KMS-11 (cell line): Measurements from ENCODE around the gene OSM.

Source experiments
- H2AFZ ChIP-seq: fragments of 200-600 bp; sonication (generic); 2 replicates; pipeline ENCODE4 v1.6.1; 2016; ENCODE audit warnings: antibody characterized with exemption, mixed run types, low read depth
- H3K27ac ChIP-seq: fragments of 200-600 bp; sonication (generic); 2 replicates; pipeline ENCODE4 v1.6.1; 2016; ENCODE audit warnings: mild to moderate bottlenecking, mixed run types
- H3K27me3 ChIP-seq: fragments of 200-600 bp; sonication (generic); 2 replicates; pipeline ENCODE4 v1.6.1; 2017; ENCODE audit warnings: mild to moderate bottlenecking, low read depth, mixed run types, moderate library complexity; ENCODE audit not compliant: insufficient read depth
- H3K36me3 ChIP-seq: fragments of 200-600 bp; sonication (generic); 2 replicates; pipeline ENCODE4 v1.6.1; 2017; ENCODE audit warnings: mild to moderate bottlenecking, mixed run types; ENCODE audit not compliant: insufficient read depth
- H3K4me1 ChIP-seq: fragments of 200-600 bp; sonication (generic); 2 replicates; pipeline ENCODE4 v1.6.1; 2016; ENCODE audit warnings: mild to moderate bottlenecking, low read depth, mixed run types; ENCODE audit not compliant: poor library complexity, severe bottlenecking
- H3K4me2 ChIP-seq: fragments of 200-600 bp; sonication (generic); 2 replicates; pipeline ENCODE4 v1.7.0; 2016; ENCODE audit warnings: mild to moderate bottlenecking, mixed run types
- H3K4me3 ChIP-seq: fragments of 200-600 bp; sonication (generic); IDR thresholded peaks from 2 replicates; pipeline ENCODE4 v1.6.1; 2017; ENCODE audit warnings: low read depth, low read length, mixed read lengths; ENCODE audit not compliant: insufficient read depth
- H3K79me2 ChIP-seq: fragments of 200-600 bp; sonication (generic); 2 replicates; pipeline ENCODE4 v1.6.1; 2016; ENCODE audit warnings: low read depth, mixed run types; ENCODE audit not compliant: insufficient read depth
- H3K9ac ChIP-seq: fragments of 200-600 bp; sonication (generic); 2 replicates; pipeline ENCODE4 v1.6.1; 2016; ENCODE audit warnings: mild to moderate bottlenecking, mixed run types
- H4K20me1 ChIP-seq: fragments of 200-600 bp; sonication (generic); 2 replicates; pipeline ENCODE4 v1.6.1; 2016; ENCODE audit warnings: mild to moderate bottlenecking, mixed run types; ENCODE audit not compliant: insufficient read depth
- CTCF ChIP-seq: fragments of 200-600 bp; sonication (generic); conservative IDR thresholded peaks from 2 replicates; pipeline ENCODE4 v1.6.1; 2017; ENCODE audit warnings: low read depth, mild to moderate bottlenecking, antibody characterized with exemption, low read length, moderate library complexity, mixed read lengths

The OSM gene

GRCh38 chr22:30272781-30273601 is 6.3 kb upstream of the OSM start:
- H3K36me3 ChIP-seq = no peaks in the 10 kb centered on the region
- no peaks in the 10 kb centered on the region for H4K20me1 ChIP-seq
- no peak overlapping the region for H2AFZ ChIP-seq
- peaks cover under 1% of the 10 kb centered on the region for H3K4me1 ChIP-seq
- H3K79me2 ChIP-seq = no peaks in the 10 kb centered on the region
- no peak for TF ChIP-seq CTCF
- H3K27me3 ChIP-seq = peaks cover 11% of the 10 kb centered on the region; the same call in 1 of the 2 replicates
- H3K9ac ChIP-seq = no peak overlapping the region
- H3K4me2 ChIP-seq = no peak overlapping the region
- H3K27ac ChIP-seq = no peak overlapping the region
- H3K4me3 ChIP-seq = no peak overlapping the region

GRCh38 chr22:30270832-30271231 is 4.2 kb upstream of the OSM start:
- H3K27ac ChIP-seq = no peak overlapping the region
- no peak overlapping the region for H2AFZ ChIP-seq
- H4K20me1 ChIP-seq = no peaks in the 10 kb centered on the region
- H3K79me2 ChIP-seq = peaks cover under 1% of the 10 kb centered on the region; the same call in 1 of the 2 replicates
- no peak overlapping the region for H3K4me3 ChIP-seq
- no peaks in the 10 kb centered on the region for H3K36me3 ChIP-seq
- H3K9ac ChIP-seq = no peak overlapping the region
- TF ChIP-seq CTCF = no peak
- H3K4me2 ChIP-seq = no peak overlapping the region
- peaks cover 3% of the 10 kb centered on the region; the same call in 1 of the 2 replicates for H3K27me3 ChIP-seq
- H3K4me1 ChIP-seq = peaks cover 8% of the 10 kb centered on the region

GRCh38 chr22:30268331-30268730 is 1.7 kb upstream of the OSM start:
- H4K20me1 ChIP-seq = no peaks in the 10 kb centered on the region
- H3K9ac ChIP-seq = no peak overlapping the region
- H2AFZ ChIP-seq = no peak overlapping the region
- H3K27me3 ChIP-seq = no peaks in the 10 kb centered on the region
- no peak for TF ChIP-seq CTCF
- no peak overlapping the region for H3K27ac ChIP-seq
- peaks cover 7% of the 10 kb centered on the region; the same call in 1 of the 2 replicates for H3K79me2 ChIP-seq
- no peaks in the 10 kb centered on the region for H3K36me3 ChIP-seq
- peaks cover 21% of the 10 kb centered on the region for H3K4me1 ChIP-seq
- no peak overlapping the region for H3K4me2 ChIP-seq
- H3K4me3 ChIP-seq = no peak overlapping the region

GRCh38 chr22:30267382-30268302 is 991 bp upstream of the OSM start:
- H2AFZ ChIP-seq = no peak overlapping the region
- H3K4me2 ChIP-seq = peak overlapping the region; percentile 92
- peaks cover 7% of the 10 kb centered on the region; the same call in 1 of the 2 replicates for H3K79me2 ChIP-seq
- no peaks in the 10 kb centered on the region for H4K20me1 ChIP-seq
- peaks cover 28% of the 10 kb centered on the region for H3K4me1 ChIP-seq
- peak overlapping the region; percentile 100; the same call in 1 of the 2 replicates for H3K9ac ChIP-seq
- no peaks in the 10 kb centered on the region for H3K36me3 ChIP-seq
- H3K27me3 ChIP-seq = no peaks in the 10 kb centered on the region
- peak overlapping the region; percentile 99 for H3K27ac ChIP-seq
- no peak for TF ChIP-seq CTCF
- H3K4me3 ChIP-seq = no peak overlapping the region
